NCI-H2196 treated with DMSO at 0.1 percent for 48 hours (cell line): ENCODE measurements around the gene FMN1.

Source experiments
- DNase-seq: peaks from one replicate; lab custom pipeline; 2025; ENCODE audit not compliant: unreplicated experiment; lab: John Stamatoyannopoulos, UW

FMN1 gene

GRCh38 chr15:33027306-33028035 lies 167.0 kb downstream of the FMN1 start:
- DNase-seq: no peak

GRCh38 chr15:33026614-33027013 lies 167.9 kb downstream of the FMN1 start:
- DNase-seq: no peak

- DNase-seq: no peak
Measured at GRCh38 chr15:33022629-33023028, 171.9 kb downstream of the FMN1 start.

GRCh38 chr15:33021806-33022389 lies 172.6 kb downstream of the FMN1 start:
- DNase-seq: no peak

GRCh38 chr15:33019354-33019981 lies 175.0 kb downstream of the FMN1 start:
- no peak for DNase-seq

- DNase-seq: no peak
Measured at GRCh38 chr15:33016405-33017024, 178.0 kb downstream of the FMN1 start.

GRCh38 chr15:33014586-33014985 lies 179.9 kb downstream of the FMN1 start:
- no peak for DNase-seq

- DNase-seq: no peak
Measured at GRCh38 chr15:33013827-33014445, 180.6 kb downstream of the FMN1 start.

- no peak for DNase-seq
Measured at GRCh38 chr15:33011976-33012375, 182.5 kb downstream of the FMN1 start.

GRCh38 chr15:33009603-33010002 lies 184.9 kb downstream of the FMN1 start:
- DNase-seq: no peak

GRCh38 chr15:33009026-33009425 lies 185.5 kb downstream of the FMN1 start:
- DNase-seq: no peak

- no peak for DNase-seq
Measured at GRCh38 chr15:33008284-33008995, 186.1 kb downstream of the FMN1 start.

- no peak for DNase-seq
Measured at GRCh38 chr15:33007303-33007855, 187.1 kb downstream of the FMN1 start.

GRCh38 chr15:33005582-33005981 lies 188.9 kb downstream of the FMN1 start:
- no peak for DNase-seq

GRCh38 chr15:33001926-33002325 lies 192.6 kb downstream of the FMN1 start:
- DNase-seq: no peak

- no peak for DNase-seq
Measured at GRCh38 chr15:32998979-32999672, 195.4 kb downstream of the FMN1 start.

- DNase-seq: no peak
Measured at GRCh38 chr15:32998182-32998581, 196.3 kb downstream of the FMN1 start.

- DNase-seq: no peak
Measured at GRCh38 chr15:32994810-32995424, 199.6 kb downstream of the FMN1 start.

- no peak for DNase-seq
Measured at GRCh38 chr15:32993285-32993684, 201.2 kb downstream of the FMN1 start.
